Measurements from ENCODE around the gene PAGR1. TPM values are rescaled to one million over a fixed set of nuclear protein-coding genes. Genes with fewer than 3 reads are reported as not detected.
"Not testable (repeated sequence)": the region's sequence is repeated elsewhere in the genome, so short reads cannot be mapped to it uniquely, and the experiment has no call there.

PAGR1 gene
- polyA plus RNA-seq, 1 donor from 2014 or later = 86.8 TPM

DNA sequence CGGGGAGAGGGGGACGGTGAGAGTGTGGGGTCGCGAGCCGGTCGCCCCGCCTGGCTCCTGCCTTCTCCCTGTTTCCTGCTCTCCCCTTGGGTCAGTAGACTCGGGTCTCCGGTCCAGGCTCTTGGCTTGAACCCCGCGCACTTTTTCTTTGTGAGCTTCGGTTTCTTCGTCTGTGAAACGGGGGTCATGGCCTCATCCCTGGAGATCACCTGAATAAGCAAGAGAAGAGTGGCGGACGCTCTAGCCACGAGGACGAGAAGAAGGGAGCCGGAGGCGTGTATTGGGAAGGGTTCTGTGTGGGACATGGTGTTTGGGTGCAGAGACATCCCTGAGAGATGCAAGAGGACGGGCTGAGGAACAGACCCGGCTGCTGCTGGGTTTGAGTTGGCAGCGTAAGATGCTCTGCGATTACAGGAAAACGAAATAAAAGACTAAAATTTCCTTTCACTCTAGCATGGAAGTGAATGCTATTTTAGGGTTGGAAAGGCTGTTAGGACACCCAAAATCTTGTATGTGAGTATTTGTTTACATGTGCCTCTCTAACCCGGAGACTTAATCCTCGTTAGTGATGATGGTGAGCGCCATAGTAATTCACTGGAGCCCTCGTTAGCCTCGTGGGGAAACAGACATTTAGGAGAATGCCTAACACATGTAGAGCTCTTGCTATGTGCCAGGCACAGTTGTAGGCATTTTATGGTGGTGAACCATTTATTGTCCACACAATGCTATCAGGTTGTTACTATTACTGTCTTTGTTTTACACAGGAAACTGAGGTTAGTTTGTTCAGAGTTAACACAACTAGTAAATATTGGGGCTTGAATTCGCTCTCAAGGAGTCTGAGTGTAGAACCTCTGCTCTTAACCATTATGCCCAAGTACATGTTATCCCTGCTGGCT, 24.8 kb upstream of the PAGR1 start:
- H3K9me3 ChIP-seq (ENCODE audit: low read length) = no peaks in the 10 kb centered on the region
- peaks cover 46% of the 10 kb centered on the region for H3K79me2 ChIP-seq (replicated peaks; ENCODE audit: insufficient read depth, low read length)
- H4K20me1 ChIP-seq (ENCODE audit: insufficient read depth) = no peaks in the 10 kb centered on the region
- H3K9ac ChIP-seq (ENCODE audit: low read length) = peak overlapping the region; percentile 57
- TF ChIP-seq EZH2 (IDR thresholded peaks at IDR 0.05; ENCODE audit: borderline replicate concordance, insufficient read depth, low read length, poor library complexity, severe bottlenecking) (no peak), RAD21 (conservative IDR thresholded peaks at IDR 0.05) (no peak), MXI1 (conservative IDR thresholded peaks at IDR 0.05; ENCODE audit: poor library complexity, severe bottlenecking) (peak; percentile 58)
- peak overlapping the region; percentile 47 for H3K27ac ChIP-seq (ENCODE audit: low read length)
- H3K27me3 ChIP-seq (ENCODE audit: insufficient read depth, low read depth, low read length) = no peaks in the 10 kb centered on the region
- H3K4me2 ChIP-seq (ENCODE audit: low read length) = peak overlapping the region; percentile 38
- no peaks in the 10 kb centered on the region for H3K9me2 ChIP-seq (ENCODE audit: insufficient read depth, low read length)
- H3K36me3 ChIP-seq (ENCODE audit: insufficient read depth, low read length) = no peaks in the 10 kb centered on the region
- H2AFZ ChIP-seq (ENCODE audit: low read depth, low read length) = peak overlapping the region; percentile 15
- no peaks in the 10 kb centered on the region for H3F3A ChIP-seq (ENCODE audit: insufficient read depth, low read length, poor library complexity, severe bottlenecking)
- H3K4me3 ChIP-seq (ENCODE audit: low read length) = peak overlapping the region; percentile 84

DNA sequence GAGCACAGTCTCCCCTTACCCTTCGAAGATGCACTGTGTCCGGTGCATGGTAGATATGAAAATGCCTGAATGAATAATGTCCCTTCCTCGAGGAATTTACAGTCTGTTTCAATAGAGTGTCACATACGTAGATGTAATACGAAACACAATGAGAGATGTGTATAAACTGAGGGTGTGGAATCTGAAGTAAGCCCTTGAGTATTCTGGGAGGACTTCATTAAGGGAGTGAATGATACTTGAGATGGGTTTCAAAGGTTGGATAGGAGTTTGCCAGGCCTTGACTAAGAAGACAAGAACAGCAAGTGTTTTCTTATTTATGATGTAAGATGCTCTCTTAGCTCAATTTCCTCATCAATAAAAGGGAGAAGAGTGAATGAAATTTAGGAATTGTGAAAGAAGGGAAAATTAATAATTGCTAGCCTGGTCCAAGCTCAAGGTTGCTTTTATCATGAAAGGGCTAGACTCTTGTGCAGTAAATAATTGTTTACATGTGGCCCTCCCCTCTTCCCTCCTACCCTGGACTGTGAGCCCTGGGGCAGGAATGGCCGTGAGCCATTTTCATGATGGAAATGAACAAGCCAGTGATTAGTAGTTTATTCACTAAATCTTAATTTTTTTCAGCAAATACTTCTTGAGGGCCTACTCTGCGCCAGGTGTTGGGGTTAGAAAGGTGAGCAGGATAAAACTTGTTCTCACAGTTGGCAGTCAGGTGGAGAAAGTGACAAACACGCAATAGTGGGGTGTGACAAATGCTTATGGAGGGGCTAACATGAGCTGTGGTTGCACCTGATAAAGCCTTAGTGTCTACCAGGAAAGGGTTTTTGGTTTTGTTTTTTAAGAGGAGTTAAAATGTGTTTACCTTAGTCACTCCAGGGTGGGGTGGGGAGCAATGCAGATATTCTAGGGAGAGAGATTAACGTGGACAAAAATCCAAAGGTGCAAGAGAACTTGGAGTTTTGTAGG, 23.8 kb upstream of the PAGR1 start:
- Histone ChIP-seq H4K20me1 (ENCODE audit: insufficient read depth) (no peaks in the 10 kb centered on the region), H3K9ac (ENCODE audit: low read length) (peak overlapping the region; percentile 57), H3F3A (ENCODE audit: insufficient read depth, low read length, poor library complexity, severe bottlenecking) (no peaks in the 10 kb centered on the region), H2AFZ (ENCODE audit: low read depth, low read length) (no peak overlapping the region), H3K36me3 (ENCODE audit: insufficient read depth, low read length) (peaks cover 3% of the 10 kb centered on the region), H3K4me2 (ENCODE audit: low read length) (peak overlapping the region; percentile 38), H3K4me3 (ENCODE audit: low read length) (peak overlapping the region; percentile 84), H3K9me2 (ENCODE audit: insufficient read depth, low read length) (no peaks in the 10 kb centered on the region), H3K9me3 (ENCODE audit: low read length) (no peaks in the 10 kb centered on the region), H3K27me3 (ENCODE audit: insufficient read depth, low read depth, low read length) (no peaks in the 10 kb centered on the region), H3K79me2 (replicated peaks; ENCODE audit: insufficient read depth, low read length) (peaks cover 46% of the 10 kb centered on the region), H3K27ac (ENCODE audit: low read length) (no peak overlapping the region)
- TF ChIP-seq RAD21 (conservative IDR thresholded peaks at IDR 0.05) (no peak), TAF1 (IDR thresholded peaks at IDR 0.05; ENCODE audit: low read depth) (no peak), EZH2 (IDR thresholded peaks at IDR 0.05; ENCODE audit: borderline replicate concordance, insufficient read depth, low read length, poor library complexity, severe bottlenecking) (no peak), SMC3 (conservative IDR thresholded peaks at IDR 0.05; ENCODE audit: poor library complexity) (no peak), EP300 (conservative IDR thresholded peaks at IDR 0.05; ENCODE audit: poor library complexity, severe bottlenecking) (no peak), POLR2AphosphoS5 (IDR thresholded peaks at IDR 0.05) (no peak), MXI1 (conservative IDR thresholded peaks at IDR 0.05; ENCODE audit: poor library complexity, severe bottlenecking) (no peak)
- TF ChIP-seq, protein P1, sequence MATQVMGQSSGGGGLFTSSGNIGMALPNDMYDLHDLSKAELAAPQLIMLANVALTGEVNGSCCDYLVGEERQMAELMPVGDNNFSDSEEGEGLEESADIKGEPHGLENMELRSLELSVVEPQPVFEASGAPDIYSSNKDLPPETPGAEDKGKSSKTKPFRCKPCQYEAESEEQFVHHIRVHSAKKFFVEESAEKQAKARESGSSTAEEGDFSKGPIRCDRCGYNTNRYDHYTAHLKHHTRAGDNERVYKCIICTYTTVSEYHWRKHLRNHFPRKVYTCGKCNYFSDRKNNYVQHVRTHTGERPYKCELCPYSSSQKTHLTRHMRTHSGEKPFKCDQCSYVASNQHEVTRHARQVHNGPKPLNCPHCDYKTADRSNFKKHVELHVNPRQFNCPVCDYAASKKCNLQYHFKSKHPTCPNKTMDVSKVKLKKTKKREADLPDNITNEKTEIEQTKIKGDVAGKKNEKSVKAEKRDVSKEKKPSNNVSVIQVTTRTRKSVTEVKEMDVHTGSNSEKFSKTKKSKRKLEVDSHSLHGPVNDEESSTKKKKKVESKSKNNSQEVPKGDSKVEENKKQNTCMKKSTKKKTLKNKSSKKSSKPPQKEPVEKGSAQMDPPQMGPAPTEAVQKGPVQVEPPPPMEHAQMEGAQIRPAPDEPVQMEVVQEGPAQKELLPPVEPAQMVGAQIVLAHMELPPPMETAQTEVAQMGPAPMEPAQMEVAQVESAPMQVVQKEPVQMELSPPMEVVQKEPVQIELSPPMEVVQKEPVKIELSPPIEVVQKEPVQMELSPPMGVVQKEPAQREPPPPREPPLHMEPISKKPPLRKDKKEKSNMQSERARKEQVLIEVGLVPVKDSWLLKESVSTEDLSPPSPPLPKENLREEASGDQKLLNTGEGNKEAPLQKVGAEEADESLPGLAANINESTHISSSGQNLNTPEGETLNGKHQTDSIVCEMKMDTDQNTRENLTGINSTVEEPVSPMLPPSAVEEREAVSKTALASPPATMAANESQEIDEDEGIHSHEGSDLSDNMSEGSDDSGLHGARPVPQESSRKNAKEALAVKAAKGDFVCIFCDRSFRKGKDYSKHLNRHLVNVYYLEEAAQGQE (IDR thresholded peaks at IDR 0.05; ENCODE audit: borderline replicate concordance) = no peak
- TF ChIP-seq, protein P2, sequence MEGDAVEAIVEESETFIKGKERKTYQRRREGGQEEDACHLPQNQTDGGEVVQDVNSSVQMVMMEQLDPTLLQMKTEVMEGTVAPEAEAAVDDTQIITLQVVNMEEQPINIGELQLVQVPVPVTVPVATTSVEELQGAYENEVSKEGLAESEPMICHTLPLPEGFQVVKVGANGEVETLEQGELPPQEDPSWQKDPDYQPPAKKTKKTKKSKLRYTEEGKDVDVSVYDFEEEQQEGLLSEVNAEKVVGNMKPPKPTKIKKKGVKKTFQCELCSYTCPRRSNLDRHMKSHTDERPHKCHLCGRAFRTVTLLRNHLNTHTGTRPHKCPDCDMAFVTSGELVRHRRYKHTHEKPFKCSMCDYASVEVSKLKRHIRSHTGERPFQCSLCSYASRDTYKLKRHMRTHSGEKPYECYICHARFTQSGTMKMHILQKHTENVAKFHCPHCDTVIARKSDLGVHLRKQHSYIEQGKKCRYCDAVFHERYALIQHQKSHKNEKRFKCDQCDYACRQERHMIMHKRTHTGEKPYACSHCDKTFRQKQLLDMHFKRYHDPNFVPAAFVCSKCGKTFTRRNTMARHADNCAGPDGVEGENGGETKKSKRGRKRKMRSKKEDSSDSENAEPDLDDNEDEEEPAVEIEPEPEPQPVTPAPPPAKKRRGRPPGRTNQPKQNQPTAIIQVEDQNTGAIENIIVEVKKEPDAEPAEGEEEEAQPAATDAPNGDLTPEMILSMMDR (IDR thresholded peaks at IDR 0.05; ENCODE audit: poor library complexity, severe bottlenecking) = no peak

DNA sequence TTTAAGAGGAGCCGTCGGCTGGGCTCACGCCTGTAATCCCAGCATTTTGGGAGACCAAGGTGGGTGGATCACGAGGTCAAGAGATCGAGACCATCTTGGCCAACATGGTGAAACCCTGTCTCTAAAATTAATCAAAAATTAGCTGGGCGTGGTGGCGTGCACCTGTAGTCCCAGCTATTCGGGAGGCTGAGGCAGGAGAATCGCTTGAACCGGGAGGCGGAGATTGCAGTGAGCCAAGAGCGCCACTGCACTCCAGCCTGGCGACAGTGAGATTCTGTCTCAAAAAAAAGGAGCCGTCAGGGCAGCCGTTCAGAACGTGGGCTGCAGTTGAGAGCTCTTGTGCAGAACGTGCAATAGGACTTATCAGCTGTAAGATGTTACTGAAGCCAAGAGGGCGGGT, 22.8 kb upstream of the PAGR1 start:
- not testable (repeated sequence) for H3K4me2 ChIP-seq (ENCODE audit: low read length); H2AFZ ChIP-seq (ENCODE audit: low read depth, low read length)

More for the DNA sequence above, 22.8 kb upstream of the PAGR1 start:
- H3K27me3 ChIP-seq (ENCODE audit: insufficient read depth, low read depth, low read length); H3K27ac ChIP-seq (ENCODE audit: low read length); H3K9me2 ChIP-seq (ENCODE audit: insufficient read depth, low read length); H3K36me3 ChIP-seq (ENCODE audit: insufficient read depth, low read length); H3K4me3 ChIP-seq (ENCODE audit: low read length); H3K9me3 ChIP-seq (ENCODE audit: low read length); H4K20me1 ChIP-seq (ENCODE audit: insufficient read depth); H3K9ac ChIP-seq (ENCODE audit: low read length); H3F3A ChIP-seq (ENCODE audit: insufficient read depth, low read length, poor library complexity, severe bottlenecking): not testable (repeated sequence)
- peaks cover 46% of the 10 kb centered on the region for H3K79me2 ChIP-seq (replicated peaks; ENCODE audit: insufficient read depth, low read length)
